ENCODE results near the gene NUMB. TPM values are rescaled to one million over a fixed set of nuclear protein-coding genes. Genes with fewer than 3 reads are reported as not detected.

Gene NUMB
- total and polyA plus RNA-seq, 2 of the 13 experiments (the other 11 are each of a cell fraction or from before 2014, with no cell fraction given), result 20.3 to 71.1 TPM

DNA sequence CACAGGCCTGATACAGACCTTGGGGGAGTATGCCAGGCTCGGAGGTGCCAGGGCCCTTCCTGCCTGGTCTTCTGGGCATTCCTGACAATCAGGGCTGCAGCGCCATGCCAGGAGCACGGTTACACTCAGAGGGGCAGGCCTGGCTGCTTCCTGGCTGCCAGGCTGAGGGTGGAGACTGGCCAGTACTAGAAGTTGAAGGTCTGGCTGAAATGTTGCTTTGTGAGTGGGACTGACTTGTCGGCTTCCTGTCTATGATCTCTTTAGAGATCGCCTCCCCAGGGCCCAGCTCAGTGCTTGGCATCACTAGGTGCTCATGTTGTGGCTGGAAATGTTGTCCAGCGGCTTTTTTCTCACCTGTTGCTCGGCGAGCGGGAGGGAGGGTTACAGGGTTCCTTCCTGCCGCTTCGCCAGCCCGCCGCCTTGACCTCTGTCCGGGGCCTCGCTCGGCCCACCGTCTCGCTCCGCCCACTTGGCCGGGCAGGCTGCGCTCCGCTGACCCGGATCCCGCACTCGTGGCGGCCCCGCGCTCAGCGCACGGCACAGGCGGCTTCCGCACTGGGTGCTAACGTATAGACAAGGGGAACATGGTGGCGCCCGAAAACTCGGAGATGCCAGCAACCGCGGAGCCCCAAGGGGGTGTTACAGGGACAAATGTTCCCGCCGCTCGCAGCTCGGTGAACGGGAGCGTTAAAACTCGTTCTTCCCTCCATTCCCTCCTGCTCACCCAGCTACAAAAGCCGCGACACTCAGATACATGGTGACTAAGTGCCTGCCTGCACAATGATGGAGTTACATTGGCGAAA lies 188.4 kb downstream of the NUMB start (continued):
- TF ChIP-seq MED8 (CRISPR knock-in tag; IDR thresholded peaks at IDR 0.05; ENCODE audit: insufficient replicate concordance) (no peak), STAG1 (CRISPR knock-in tag; IDR thresholded peaks at IDR 0.05) (no peak), ZNF839 (CRISPR knock-in tag; IDR thresholded peaks at IDR 0.05; ENCODE audit: borderline replicate concordance) (no peak), ZNF446 (CRISPR knock-in tag; IDR thresholded peaks at IDR 0.05) (no peak), TAF15 (IDR thresholded peaks at IDR 0.05; ENCODE audit: low read depth, low read length, poor library complexity, severe bottlenecking) (no peak), ZNF234 (CRISPR knock-in tag; conservative IDR thresholded peaks at IDR 0.05) (no peak), MAFF (IDR thresholded peaks at IDR 0.05; ENCODE audit: low read depth, low read length) (no peak), ZBTB38 (CRISPR knock-in tag; IDR thresholded peaks at IDR 0.05) (0 out of 2 replicates have a peak, but pooled peaks have one; percentile 37), HNRNPL (IDR thresholded peaks at IDR 0.05; ENCODE audit: low read depth, low read length) (peak; percentile 68; the same call in 1 of the 2 replicates), ZNF253 (CRISPR knock-in tag; IDR thresholded peaks at IDR 0.05; ENCODE audit: borderline replicate concordance) (no peak), IKZF4 (CRISPR knock-in tag; IDR thresholded peaks at IDR 0.05; ENCODE audit: borderline replicate concordance, low read depth, not compliant biosample characterization) (no peak), BCL6 (CRISPR knock-in tag; IDR thresholded peaks at IDR 0.05) (0 out of 2 replicates have a peak, but pooled peaks have one; percentile 4), HNRNPLL (IDR thresholded peaks at IDR 0.05; ENCODE audit: low read depth, low read length, poor library complexity, severe bottlenecking) (peak; percentile 68), NR2F1 (CRISPR knock-in tag; IDR thresholded peaks at IDR 0.05) (no peak)
- TF ChIP-seq, protein P1, sequence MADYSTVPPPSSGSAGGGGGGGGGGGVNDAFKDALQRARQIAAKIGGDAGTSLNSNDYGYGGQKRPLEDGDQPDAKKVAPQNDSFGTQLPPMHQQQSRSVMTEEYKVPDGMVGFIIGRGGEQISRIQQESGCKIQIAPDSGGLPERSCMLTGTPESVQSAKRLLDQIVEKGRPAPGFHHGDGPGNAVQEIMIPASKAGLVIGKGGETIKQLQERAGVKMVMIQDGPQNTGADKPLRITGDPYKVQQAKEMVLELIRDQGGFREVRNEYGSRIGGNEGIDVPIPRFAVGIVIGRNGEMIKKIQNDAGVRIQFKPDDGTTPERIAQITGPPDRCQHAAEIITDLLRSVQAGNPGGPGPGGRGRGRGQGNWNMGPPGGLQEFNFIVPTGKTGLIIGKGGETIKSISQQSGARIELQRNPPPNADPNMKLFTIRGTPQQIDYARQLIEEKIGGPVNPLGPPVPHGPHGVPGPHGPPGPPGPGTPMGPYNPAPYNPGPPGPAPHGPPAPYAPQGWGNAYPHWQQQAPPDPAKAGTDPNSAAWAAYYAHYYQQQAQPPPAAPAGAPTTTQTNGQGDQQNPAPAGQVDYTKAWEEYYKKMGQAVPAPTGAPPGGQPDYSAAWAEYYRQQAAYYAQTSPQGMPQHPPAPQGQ (CRISPR knock-in tag; IDR thresholded peaks at IDR 0.05; ENCODE audit: borderline replicate concordance), result no peak
- TF ChIP-seq, protein P2, sequence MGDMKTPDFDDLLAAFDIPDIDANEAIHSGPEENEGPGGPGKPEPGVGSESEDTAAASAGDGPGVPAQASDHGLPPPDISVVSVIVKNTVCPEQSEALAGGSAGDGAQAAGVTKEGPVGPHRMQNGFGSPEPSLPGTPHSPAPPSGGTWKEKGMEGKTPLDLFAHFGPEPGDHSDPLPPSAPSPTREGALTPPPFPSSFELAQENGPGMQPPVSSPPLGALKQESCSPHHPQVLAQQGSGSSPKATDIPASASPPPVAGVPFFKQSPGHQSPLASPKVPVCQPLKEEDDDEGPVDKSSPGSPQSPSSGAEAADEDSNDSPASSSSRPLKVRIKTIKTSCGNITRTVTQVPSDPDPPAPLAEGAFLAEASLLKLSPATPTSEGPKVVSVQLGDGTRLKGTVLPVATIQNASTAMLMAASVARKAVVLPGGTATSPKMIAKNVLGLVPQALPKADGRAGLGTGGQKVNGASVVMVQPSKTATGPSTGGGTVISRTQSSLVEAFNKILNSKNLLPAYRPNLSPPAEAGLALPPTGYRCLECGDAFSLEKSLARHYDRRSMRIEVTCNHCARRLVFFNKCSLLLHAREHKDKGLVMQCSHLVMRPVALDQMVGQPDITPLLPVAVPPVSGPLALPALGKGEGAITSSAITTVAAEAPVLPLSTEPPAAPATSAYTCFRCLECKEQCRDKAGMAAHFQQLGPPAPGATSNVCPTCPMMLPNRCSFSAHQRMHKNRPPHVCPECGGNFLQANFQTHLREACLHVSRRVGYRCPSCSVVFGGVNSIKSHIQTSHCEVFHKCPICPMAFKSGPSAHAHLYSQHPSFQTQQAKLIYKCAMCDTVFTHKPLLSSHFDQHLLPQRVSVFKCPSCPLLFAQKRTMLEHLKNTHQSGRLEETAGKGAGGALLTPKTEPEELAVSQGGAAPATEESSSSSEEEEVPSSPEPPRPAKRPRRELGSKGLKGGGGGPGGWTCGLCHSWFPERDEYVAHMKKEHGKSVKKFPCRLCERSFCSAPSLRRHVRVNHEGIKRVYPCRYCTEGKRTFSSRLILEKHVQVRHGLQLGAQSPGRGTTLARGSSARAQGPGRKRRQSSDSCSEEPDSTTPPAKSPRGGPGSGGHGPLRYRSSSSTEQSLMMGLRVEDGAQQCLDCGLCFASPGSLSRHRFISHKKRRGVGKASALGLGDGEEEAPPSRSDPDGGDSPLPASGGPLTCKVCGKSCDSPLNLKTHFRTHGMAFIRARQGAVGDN (CRISPR knock-in tag; IDR thresholded peaks at IDR 0.05), result peak; percentile 79
- TF ChIP-seq, protein P3, sequence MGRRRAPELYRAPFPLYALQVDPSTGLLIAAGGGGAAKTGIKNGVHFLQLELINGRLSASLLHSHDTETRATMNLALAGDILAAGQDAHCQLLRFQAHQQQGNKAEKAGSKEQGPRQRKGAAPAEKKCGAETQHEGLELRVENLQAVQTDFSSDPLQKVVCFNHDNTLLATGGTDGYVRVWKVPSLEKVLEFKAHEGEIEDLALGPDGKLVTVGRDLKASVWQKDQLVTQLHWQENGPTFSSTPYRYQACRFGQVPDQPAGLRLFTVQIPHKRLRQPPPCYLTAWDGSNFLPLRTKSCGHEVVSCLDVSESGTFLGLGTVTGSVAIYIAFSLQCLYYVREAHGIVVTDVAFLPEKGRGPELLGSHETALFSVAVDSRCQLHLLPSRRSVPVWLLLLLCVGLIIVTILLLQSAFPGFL (CRISPR knock-in tag; IDR thresholded peaks at IDR 0.05), result no peak
- TF ChIP-seq, protein P4, sequence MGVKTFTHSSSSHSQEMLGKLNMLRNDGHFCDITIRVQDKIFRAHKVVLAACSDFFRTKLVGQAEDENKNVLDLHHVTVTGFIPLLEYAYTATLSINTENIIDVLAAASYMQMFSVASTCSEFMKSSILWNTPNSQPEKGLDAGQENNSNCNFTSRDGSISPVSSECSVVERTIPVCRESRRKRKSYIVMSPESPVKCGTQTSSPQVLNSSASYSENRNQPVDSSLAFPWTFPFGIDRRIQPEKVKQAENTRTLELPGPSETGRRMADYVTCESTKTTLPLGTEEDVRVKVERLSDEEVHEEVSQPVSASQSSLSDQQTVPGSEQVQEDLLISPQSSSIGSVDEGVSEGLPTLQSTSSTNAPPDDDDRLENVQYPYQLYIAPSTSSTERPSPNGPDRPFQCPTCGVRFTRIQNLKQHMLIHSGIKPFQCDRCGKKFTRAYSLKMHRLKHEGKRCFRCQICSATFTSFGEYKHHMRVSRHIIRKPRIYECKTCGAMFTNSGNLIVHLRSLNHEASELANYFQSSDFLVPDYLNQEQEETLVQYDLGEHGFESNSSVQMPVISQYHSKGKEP (CRISPR knock-in tag; IDR thresholded peaks at IDR 0.05), result no peak
